GM12878 (cell line): Measurements from ENCODE around the gene METTL23. TPM values are rescaled to one million over a fixed set of nuclear protein-coding genes. Genes with fewer than 3 reads are reported as not detected.

Experiments used
- ATAC-seq: fragments of 200-7000 bp; cut with Tn5 transposase; 3 replicates; pipeline ENCODE4 v1.9.1; 2020; ENCODE audit warnings: mild to moderate bottlenecking, moderate library complexity
- BruUV-seq: library from RNA; stranded (reverse); fragments of 400-500 nt; replicated peaks from 2 replicates; lab custom pipeline; 2021; lab: Mats Ljungman, UMichigan
- CTCF ChIA-PET: fragments of 300-600 bp; sonication (Branson Sonifier 250); formaldehyde crosslinking; extraction: SDS; loops from one replicate; lab custom pipeline; 2021; ENCODE audit warnings: inconsistent platforms; lab: Yijun Ruan, JAX
- POLR2A ChIA-PET: fragments of 350-600 bp; formaldehyde crosslinking; extraction: SDS; loops from one replicate; lab custom pipeline; 2021; ENCODE audit warnings: inconsistent platforms; lab: Charles Lee
- RAD21 ChIA-PET: fragments of 300-600 bp; sonication (Branson Sonifier 250); formaldehyde crosslinking; loops from one replicate; lab custom pipeline; 2023; ENCODE audit warnings: antibody characterized with exemption; ENCODE audit not compliant: unreplicated experiment; lab: Charles Lee
- SMC1A ChIA-PET: fragments of 300-600 bp; sonication (Branson Sonifier 250); formaldehyde crosslinking; loops from one replicate; lab custom pipeline; 2023; ENCODE audit not compliant: unreplicated experiment, uncharacterized antibody; lab: Charles Lee
- DNase-seq: peaks from one replicate; pipeline ENCODE4 v3.0.0-alpha.2; 2011; ENCODE audit warnings: low read depth, low spot score
- FAIRE-seq: peaks from 3 replicates; lab custom pipeline; 2011; peaks lifted over from hg19 to GRCh38; lab: Jason Lieb, UNC
- H2AFZ ChIP-seq: 2 replicates; pipeline ENCODE4 v1.6.0; 2011; ENCODE audit warnings: low read depth, low read length, control low read depth; ENCODE audit not compliant: control insufficient read depth
- H3K27ac ChIP-seq: 2 replicates; pipeline ENCODE4 v1.5.1; 2011; ENCODE audit warnings: control low read depth; ENCODE audit not compliant: control insufficient read depth, insufficient read depth
- H3K27me3 ChIP-seq, 2 experiments: replicated peaks in 1 of 2; 2 replicates each; pipeline versions ENCODE4 v1.6.0 to v1.6.1; 2011; ENCODE audit warnings: low read length in 1 of 2; ENCODE audit not compliant: control insufficient read depth in 2 of 2, insufficient read depth in 2 of 2
- H3K36me3 ChIP-seq, 2 experiments: 2 replicates each; pipeline ENCODE4 v1.5.1; 2011; ENCODE audit warnings: low read length in 1 of 2; ENCODE audit not compliant: control insufficient read depth in 2 of 2, insufficient read depth in 2 of 2
- H3K4me1 ChIP-seq: 2 replicates; pipeline ENCODE4 v1.6.1; 2011; ENCODE audit warnings: mild to moderate bottlenecking, low read length, moderate library complexity, mixed read lengths; ENCODE audit not compliant: control insufficient read depth, insufficient read depth
- H3K4me2 ChIP-seq: 2 replicates; pipeline ENCODE4 v1.6.0; 2011; ENCODE audit warnings: control low read depth; ENCODE audit not compliant: control insufficient read depth, insufficient read depth
- H3K4me3 ChIP-seq: fragments of 200-600 bp; sonication (generic); 2 replicates; pipeline ENCODE4 v1.5.1; 2016
- H3K79me2 ChIP-seq: 2 replicates; pipeline ENCODE4 v1.6.0; 2011; ENCODE audit warnings: low read length; ENCODE audit not compliant: control insufficient read depth, insufficient read depth
- H3K9ac ChIP-seq: 2 replicates; pipeline ENCODE4 v1.8.0; 2011; ENCODE audit warnings: low read length, control low read depth, mixed read lengths; ENCODE audit not compliant: control insufficient read depth, insufficient read depth
- H3K9me3 ChIP-seq: replicated peaks from 3 replicates; pipeline ENCODE4 v1.5.1; 2011; ENCODE audit warnings: mild to moderate bottlenecking, low read length; ENCODE audit not compliant: control insufficient read depth, insufficient read depth
- H4K20me1 ChIP-seq: 2 replicates; pipeline ENCODE4 v1.6.0; 2011; ENCODE audit not compliant: control insufficient read depth, insufficient read depth
- BHLHE40 ChIP-seq, 2 experiments: fragments of 450-650 bp in 1 of 2; IDR thresholded peaks; 2 replicates each; pipeline ENCODE4 v1.6.1; 2011 to 2017; ENCODE audit warnings: low read depth in 2 of 2, borderline replicate concordance in 1 of 2, improper control_type of control experiment in 1 of 2, low read length in 1 of 2, mild to moderate bottlenecking in 1 of 2
- CBFB ChIP-seq: IDR thresholded peaks from 2 replicates; pipeline ENCODE4 v1.6.1; 2016; ENCODE audit warnings: antibody characterized with exemption, low read depth
- CTCF ChIP-seq, 3 experiments: IDR thresholded peaks in 2 of 3; conservative IDR thresholded peaks in 1 of 3; 2 replicates each; pipeline ENCODE4 v1.5.1; 2011; ENCODE audit warnings: low read depth in 3 of 3, low read length in 3 of 3, mild to moderate bottlenecking in 3 of 3, control low read depth in 2 of 3, moderate library complexity in 2 of 3, inconsistent platforms in 1 of 3, mixed read lengths in 1 of 3; ENCODE audit not compliant: control insufficient read depth in 2 of 3, insufficient read depth in 1 of 3; ENCODE audit errors: extremely low read depth in 1 of 3
- EGR1 ChIP-seq, 2 experiments: IDR thresholded peaks; 1 replicate in 1 of 2; 2 replicates in 1 of 2; pipeline ENCODE4 v1.6.1; 2011 to 2012; ENCODE audit warnings: low read depth in 2 of 2, low read length in 2 of 2, borderline replicate concordance in 1 of 2, mild to moderate bottlenecking in 1 of 2, moderate library complexity in 1 of 2
- FOXK2 ChIP-seq: fragments of 450-650 bp; IDR thresholded peaks from 2 replicates; pipeline ENCODE4 v1.6.1; 2017; ENCODE audit warnings: mild to moderate bottlenecking, moderate library complexity
- HDAC6 ChIP-seq: fragments of 200-600 bp; sonication (generic); IDR thresholded peaks from one replicate; pipeline ENCODE4 v1.8.0; 2017; ENCODE audit warnings: antibody characterized with exemption; ENCODE audit not compliant: unreplicated experiment
- MEF2A ChIP-seq: IDR thresholded peaks from 2 replicates; pipeline ENCODE4 v1.6.1; 2011; ENCODE audit warnings: low read depth, mild to moderate bottlenecking, low read length, moderate library complexity; ENCODE audit not compliant: insufficient read depth
- MTA2 ChIP-seq: fragments of 450-650 bp; IDR thresholded peaks from 2 replicates; pipeline ENCODE4 v1.6.1; 2016; ENCODE audit warnings: low read depth, mild to moderate bottlenecking, moderate library complexity
- NKRF ChIP-seq: fragments of 450-650 bp; conservative IDR thresholded peaks from 2 replicates; pipeline ENCODE4 v1.6.1; 2017; ENCODE audit warnings: mild to moderate bottlenecking, moderate library complexity
- RAD21 ChIP-seq: IDR thresholded peaks from 2 replicates; pipeline ENCODE4 v1.6.1; 2011; ENCODE audit warnings: mild to moderate bottlenecking, low read depth, low read length, moderate library complexity; ENCODE audit not compliant: insufficient read depth
- RFX5 ChIP-seq: IDR thresholded peaks from 2 replicates; pipeline ENCODE4 v1.6.1; 2011; ENCODE audit warnings: low read depth, low read length, improper control_type of control experiment
- RUNX3 ChIP-seq: IDR thresholded peaks from 2 replicates; pipeline ENCODE4 v1.6.1; 2012; ENCODE audit warnings: low read length, inconsistent platforms
- SMAD1 ChIP-seq: fragments of 450-650 bp; IDR thresholded peaks from 2 replicates; pipeline ENCODE4 v1.6.1; 2018; ENCODE audit warnings: mild to moderate bottlenecking, low read depth; ENCODE audit not compliant: partially characterized antibody
- SMC3 ChIP-seq: IDR thresholded peaks from 2 replicates; pipeline ENCODE4 v1.6.1; 2011; ENCODE audit warnings: low read length, improper control_type of control experiment, borderline replicate concordance
- SP1 ChIP-seq: IDR thresholded peaks from one replicate; pipeline ENCODE4 v1.6.1; 2011; ENCODE audit warnings: low read depth, low read length
- TAF1 ChIP-seq: IDR thresholded peaks from 2 replicates; pipeline ENCODE4 v1.6.1; 2011; ENCODE audit warnings: mild to moderate bottlenecking, low read depth, low read length, borderline replicate concordance
- YY1 ChIP-seq: IDR thresholded peaks from 2 replicates; pipeline ENCODE4 v1.6.1; 2011; ENCODE audit warnings: low read depth, mild to moderate bottlenecking, low read length
- ZNF384 ChIP-seq: IDR thresholded peaks from 2 replicates; pipeline ENCODE4 v1.6.1; 2012; ENCODE audit warnings: low read depth, mild to moderate bottlenecking, low read length, improper control_type of control experiment, borderline replicate concordance
- ZSCAN29 ChIP-seq: fragments of 450-650 bp; IDR thresholded peaks from 2 replicates; pipeline ENCODE4 v1.6.1; 2017; ENCODE audit warnings: mild to moderate bottlenecking, moderate library complexity
- WGBS: methylation state at CpG from one replicate; pipeline ENCODE4 v1.1.6; 2016; ENCODE audit warnings: low lambda C conversion rate; ENCODE audit not compliant: insufficient replicate concordance, insufficient coverage; ENCODE audit errors: missing lambda C conversion rate; 5-methylcytosine and 5-hydroxymethylcytosine counted together
- in situ Hi-C: fragments of 300-500 bp; cut with MboI; formaldehyde crosslinking; loops from 9 replicates; pipeline ENCODE4 v1.14.3; 2018; ENCODE audit warnings: mixed read lengths
- intact Hi-C: fragments of 100-400 bp; cut with micrococcal nuclease; formaldehyde crosslinking; loops from one replicate; pipeline ENCODE4 v1.14.2; 2022; ENCODE audit not compliant: unreplicated experiment
- polyA plus RNA-seq, 11 experiments: library from polyadenylated mRNA; depleted of rRNA in 4 of 11; unstranded in 6 of 11; stranded (reverse) in 5 of 11; fragments of >200 nt; fragmentation: Nextera tagmentation in 4 of 11; fragmentation: Illumina TruSeq in 1 of 11; extraction: Ambion mirVana in 4 of 11; extraction: Trizol in 1 of 11; gene quantifications; 1 replicate in 1 of 11; 2 replicates in 10 of 11; pipeline versions ENCODE4 v1.2.1 to v1.2.3, GENCODE V29; 2011 to 2016; ENCODE audit warnings: inconsistent platforms in 2 of 11, missing spikeins in 2 of 11, low read depth in 1 of 11
- total RNA-seq, 4 experiments: library from RNA; depleted of rRNA in 3 of 4; stranded (reverse); fragments of >200 nt in 3 of 4; fragmentation: Illumina TruSeq in 1 of 4; extraction: Trizol in 1 of 4; gene quantifications; 2 replicates each; pipeline versions ENCODE4 v1.2.1 to v1.2.3, GENCODE V29; 2013 to 2021

The METTL23 gene
- total and polyA plus RNA-seq, 10 of the 15 experiments (the other 5 are each of a cell fraction or from before 2014, with no cell fraction given), result 25.6 to 61.5 (median 30.9) TPM

DNA sequence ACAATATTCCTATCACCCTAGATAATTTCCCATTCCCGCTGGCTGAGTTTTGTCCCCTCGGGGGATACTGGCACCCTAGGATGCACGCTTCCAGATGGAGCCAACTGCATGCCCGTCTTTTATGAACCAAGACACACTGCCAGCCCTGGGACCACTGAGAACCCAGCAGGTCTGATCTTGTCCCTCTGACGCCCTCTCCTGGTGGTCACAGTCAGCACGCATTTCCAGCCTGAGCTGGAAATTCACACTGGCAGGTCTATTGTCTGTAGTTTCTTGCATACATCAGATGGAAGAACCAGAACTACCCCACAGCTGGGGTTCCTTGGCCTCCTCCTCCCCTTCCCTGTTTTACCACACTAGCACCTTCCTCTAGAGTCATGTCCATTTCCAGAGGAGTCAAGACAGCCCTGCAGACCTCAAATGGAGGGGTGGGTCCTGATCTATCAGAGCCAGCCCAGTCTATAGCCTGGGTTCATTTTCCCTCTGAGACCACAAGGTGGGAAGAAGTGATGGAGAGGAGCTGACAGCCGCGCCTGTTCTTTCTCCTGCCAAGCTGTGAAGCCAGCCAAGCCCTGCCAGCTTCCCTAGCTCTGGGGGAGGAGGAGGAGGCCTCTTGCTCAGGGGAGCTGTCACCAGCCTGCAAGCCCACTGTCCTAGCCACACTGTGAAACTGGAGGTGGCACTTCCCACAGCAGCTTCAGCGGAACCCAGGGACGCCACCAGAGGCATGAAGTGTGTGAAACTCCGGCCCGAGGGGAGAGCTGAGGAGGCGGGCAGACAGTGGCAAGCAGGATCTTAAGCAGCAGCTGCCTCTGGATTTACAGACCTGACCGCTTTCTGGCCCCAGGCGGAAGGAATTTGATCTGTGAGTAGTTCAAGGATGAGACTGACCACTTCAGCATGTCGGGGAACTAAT lies 45.2 kb upstream of the METTL23 start:
- ATAC-seq (peak; percentile 94), FAIRE-seq (no peak), DNase-seq (no peak)
- ChIA-PET SMC1A (interaction anchor here (0.6 to 2.0 kb wide), 12 partner anchors 10 to 826 kb away, joined by 3 to 14 read pairs (median 4); partner anchors contain the start of gene WBP2), POLR2A (interaction anchor here (0.6 kb wide), 1 partner anchor 47 kb away, joined by 3 read pairs; no protein-coding TSS in a partner anchor), CTCF (interaction anchor here (0.6 to 3.9 kb wide), 32 partner anchors 9 to 391 kb away, joined by 3 to 37 read pairs (median 6); partner anchors contain the start of gene ST6GALNAC1), RAD21 (interaction anchor here (0.6 to 1.9 kb wide), 10 partner anchors 9 to 174 kb away, joined by 3 to 15 read pairs (median 4); no protein-coding TSS in a partner anchor)
- intact Hi-C loops, result loop anchor here (2.0 kb wide), 1 partner anchor 159 kb away; no protein-coding TSS in a partner anchor
- WGBS, result 18% methylated on average over 16 of the region's 16 CpGs
- no peak overlapping the region for H2AFZ ChIP-seq
- H3K4me2 ChIP-seq, result no peak overlapping the region
- H4K20me1 ChIP-seq, result no peaks in the 10 kb centered on the region
- no peak overlapping the region for H3K9ac ChIP-seq
- H3K4me3 ChIP-seq, result no peak overlapping the region
- no TSS peak for BruUV-seq
- in situ Hi-C loops, result loop anchor here (5.0 kb wide), 1 partner anchor 159 kb away; no protein-coding TSS in a partner anchor
- H3K27ac ChIP-seq, result no peak overlapping the region
- H3K79me2 ChIP-seq, result no peaks in the 10 kb centered on the region
- H3K9me3 ChIP-seq, result no peaks in the 10 kb centered on the region
- peaks cover 0 to 5% of the 10 kb centered on the region in 2 experiments; a peak in 2 of 4 replicates for H3K27me3 ChIP-seq
- H3K4me1 ChIP-seq, result no peaks in the 10 kb centered on the region
- no peaks in the 10 kb centered on the region for H3K36me3 ChIP-seq
- TF ChIP-seq RFX5, result no peak
- no peak for TF ChIP-seq SMAD1
- no peak for TF ChIP-seq FOXK2
- TF ChIP-seq HDAC6, result no peak
- TF ChIP-seq CBFB, result no peak
- TF ChIP-seq BHLHE40 (IDR thresholded peaks at IDR 0.05; ENCODE audit: borderline replicate concordance in 1 of 2, low read depth in 2 of 2, low read length in 1 of 2), result peak in 1 of 2 experiments; percentile 31; a peak in 1 of 4 replicates
- no peak for TF ChIP-seq ZSCAN29
- TF ChIP-seq MEF2A, result no peak
- no peak for TF ChIP-seq EGR1 (IDR thresholded peaks at IDR 0.05; ENCODE audit: borderline replicate concordance in 1 of 2, low read depth in 2 of 2, low read length in 2 of 2)
- no peak for TF ChIP-seq ZNF384
- no peak for TF ChIP-seq SP1
- peak; percentile 81 to 86 (median 83) for TF ChIP-seq CTCF (IDR thresholded peaks at IDR 0.05 in 2 of 3, conservative IDR thresholded peaks at IDR 0.05 in 1 of 3; ENCODE audit: control insufficient read depth in 2 of 3, extremely low read depth in 1 of 3, insufficient read depth in 1 of 3, low read depth in 3 of 3, low read length in 3 of 3)
- TF ChIP-seq NKRF, result no peak
- 0 out of 2 replicates have a peak, but pooled peaks have one; percentile 9 for TF ChIP-seq RUNX3
- TF ChIP-seq SMC3, result peak; percentile 64
- TF ChIP-seq MTA2, result no peak
- peak; percentile 52; the same call in 1 of the 2 replicates for TF ChIP-seq YY1
- peak; percentile 82 for TF ChIP-seq RAD21
- TF ChIP-seq TAF1, result no peak
